ENCODE results near the gene RAB40C. TPM values are rescaled to one million over a fixed set of nuclear protein-coding genes. Genes with fewer than 3 reads are reported as not detected.

Gene RAB40C
- total RNA-seq, 4 donors from 2014 or later = 17.7 to 28.3 (median 22.1) TPM

DNA sequence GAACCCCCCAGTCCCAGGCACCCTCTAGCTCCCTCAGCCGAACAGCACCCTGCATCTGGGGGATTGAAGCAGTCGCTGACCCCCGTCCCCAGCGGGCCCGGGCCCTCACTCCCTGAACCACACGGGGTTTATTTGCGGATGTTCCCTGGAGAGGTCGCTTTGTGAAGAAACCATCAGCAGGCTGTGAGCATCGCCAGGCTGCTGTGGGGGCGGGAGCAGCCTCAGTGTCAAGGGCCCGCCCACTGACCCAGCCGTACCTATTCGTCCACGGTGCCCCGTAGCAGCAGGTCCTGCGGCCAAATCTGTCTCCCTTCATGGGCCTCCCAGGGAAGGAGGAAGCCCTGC is 6.4 kb upstream of the RAB40C start:
- H3K36me3 ChIP-seq = peaks cover 0 to 25% of the 10 kb centered on the region in 2 donors
- H3K9me3 ChIP-seq = no peaks in the 10 kb centered on the region
- TF ChIP-seq, protein P1, sequence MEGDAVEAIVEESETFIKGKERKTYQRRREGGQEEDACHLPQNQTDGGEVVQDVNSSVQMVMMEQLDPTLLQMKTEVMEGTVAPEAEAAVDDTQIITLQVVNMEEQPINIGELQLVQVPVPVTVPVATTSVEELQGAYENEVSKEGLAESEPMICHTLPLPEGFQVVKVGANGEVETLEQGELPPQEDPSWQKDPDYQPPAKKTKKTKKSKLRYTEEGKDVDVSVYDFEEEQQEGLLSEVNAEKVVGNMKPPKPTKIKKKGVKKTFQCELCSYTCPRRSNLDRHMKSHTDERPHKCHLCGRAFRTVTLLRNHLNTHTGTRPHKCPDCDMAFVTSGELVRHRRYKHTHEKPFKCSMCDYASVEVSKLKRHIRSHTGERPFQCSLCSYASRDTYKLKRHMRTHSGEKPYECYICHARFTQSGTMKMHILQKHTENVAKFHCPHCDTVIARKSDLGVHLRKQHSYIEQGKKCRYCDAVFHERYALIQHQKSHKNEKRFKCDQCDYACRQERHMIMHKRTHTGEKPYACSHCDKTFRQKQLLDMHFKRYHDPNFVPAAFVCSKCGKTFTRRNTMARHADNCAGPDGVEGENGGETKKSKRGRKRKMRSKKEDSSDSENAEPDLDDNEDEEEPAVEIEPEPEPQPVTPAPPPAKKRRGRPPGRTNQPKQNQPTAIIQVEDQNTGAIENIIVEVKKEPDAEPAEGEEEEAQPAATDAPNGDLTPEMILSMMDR (IDR thresholded peaks at IDR 0.05) = no peak
- TF ChIP-seq POLR2AphosphoS5 (IDR thresholded peaks at IDR 0.05) = no peak
- TF ChIP-seq EP300 (IDR thresholded peaks at IDR 0.05) = no peak
- TF ChIP-seq POLR2A (IDR thresholded peaks at IDR 0.05) = no peak
- no peak overlapping the region for H3K4me3 ChIP-seq
- peaks cover 11% of the 10 kb centered on the region for H3K27me3 ChIP-seq
- WGBS, 2 donors (ENCODE audit: low coverage in 1 of 2) = no CpG with 5 or more reads among the region's 16 CpGs
- ATAC-seq = no peak
- no peak overlapping the region for H3K27ac ChIP-seq
- peaks cover 0 to 36% (median 13%) of the 10 kb centered on the region in 3 donors for H3K4me1 ChIP-seq

DNA sequence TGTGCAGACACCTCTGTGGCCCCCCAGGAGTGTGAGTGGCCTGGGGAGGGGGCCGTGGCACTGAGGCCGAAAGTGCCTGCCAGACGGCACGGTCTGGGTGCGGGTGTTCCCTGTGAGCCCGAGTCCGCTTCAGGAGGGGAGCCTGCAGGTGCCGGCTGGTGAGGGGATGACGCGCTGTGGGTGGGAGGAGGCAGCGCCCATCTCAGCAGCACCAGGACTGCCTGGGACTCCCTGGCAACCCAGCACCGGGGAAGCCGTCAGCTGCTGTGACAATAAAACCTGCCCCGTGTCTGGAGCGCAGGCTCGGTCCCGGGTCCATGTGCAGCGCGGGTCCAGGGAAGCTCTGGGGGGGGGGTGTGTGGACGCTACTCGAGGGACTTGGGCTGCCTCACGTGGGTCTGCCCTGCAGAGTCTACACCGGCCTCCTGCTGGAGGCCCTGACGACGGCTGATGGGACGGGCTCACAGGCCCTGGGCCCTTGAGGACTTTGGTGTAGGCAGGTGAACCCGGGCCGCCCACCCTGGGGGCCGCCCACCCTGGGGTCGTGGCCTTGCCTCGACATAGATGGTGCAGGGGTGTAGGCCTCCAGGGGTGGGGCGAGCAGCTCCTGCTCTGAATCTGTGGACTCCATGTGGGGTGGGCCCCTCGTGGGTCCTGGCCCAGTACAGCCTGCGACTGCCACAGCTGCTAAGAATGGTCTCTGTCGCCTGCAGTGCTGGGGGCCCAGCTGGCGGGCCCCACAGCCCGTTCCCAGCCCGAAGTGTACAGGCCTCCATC is 5.9 kb upstream of the RAB40C start:
- Histone ChIP-seq H3K27me3 (peaks cover 11% of the 10 kb centered on the region), H3K4me1 (peaks cover 0 to 32% (median 13%) of the 10 kb centered on the region in 3 donors), H3K36me3 (peaks cover 0 to 25% of the 10 kb centered on the region in 2 donors), H3K9me3 (no peaks in the 10 kb centered on the region), H3K4me3 (no peak overlapping the region), H3K27ac (no peak overlapping the region)
- no peak for ATAC-seq
- WGBS, 2 donors (ENCODE audit: low coverage in 1 of 2) = 60% methylated on average over 4 of the region's 38 CpGs; no CpG with 5 or more reads in 1 of the 2 donors
- TF ChIP-seq POLR2AphosphoS5 (IDR thresholded peaks at IDR 0.05) (no peak), POLR2A (IDR thresholded peaks at IDR 0.05) (no peak), EP300 (IDR thresholded peaks at IDR 0.05) (no peak)
- TF ChIP-seq, protein P1 (IDR thresholded peaks at IDR 0.05) = no peak

DNA sequence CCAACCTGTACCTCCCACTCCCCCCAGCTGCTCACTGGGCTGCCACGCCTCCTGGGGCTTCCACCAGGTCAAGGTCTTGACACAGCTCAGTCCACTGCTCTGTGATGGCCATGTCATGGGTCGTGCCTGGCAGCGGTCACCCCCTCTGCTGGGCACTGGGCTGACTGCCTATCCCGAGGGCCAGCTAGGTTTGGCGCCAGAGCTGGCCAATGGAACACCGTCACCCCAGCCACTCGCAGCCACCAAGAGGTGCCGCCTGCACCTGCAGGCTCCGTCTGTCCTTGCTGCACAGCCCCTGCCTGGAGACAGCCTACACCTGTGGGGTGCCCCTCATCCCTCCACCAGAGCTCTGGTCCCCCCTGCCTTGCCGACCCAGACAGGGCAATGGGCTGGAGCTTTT is 4.5 kb upstream of the RAB40C start:
- peaks cover 11% of the 10 kb centered on the region for H3K27me3 ChIP-seq
- H3K4me3 ChIP-seq = no peak overlapping the region
- H3K36me3 ChIP-seq = peaks cover 0 to 24% of the 10 kb centered on the region in 2 donors
- ATAC-seq = no peak
- H3K27ac ChIP-seq = no peak overlapping the region
- no peaks in the 10 kb centered on the region for H3K9me3 ChIP-seq
- WGBS, 2 donors (ENCODE audit: low coverage in 1 of 2) = 17% methylated on average over 1 of the region's 10 CpGs; no CpG with 5 or more reads in 1 of the 2 donors
- H3K4me1 ChIP-seq = peaks cover 0 to 29% (median 13%) of the 10 kb centered on the region in 3 donors
- no peak for TF ChIP-seq POLR2AphosphoS5 (IDR thresholded peaks at IDR 0.05)
- TF ChIP-seq POLR2A (IDR thresholded peaks at IDR 0.05) = no peak
- TF ChIP-seq EP300 (IDR thresholded peaks at IDR 0.05) = no peak
- TF ChIP-seq, protein P1 (IDR thresholded peaks at IDR 0.05) = no peak

DNA sequence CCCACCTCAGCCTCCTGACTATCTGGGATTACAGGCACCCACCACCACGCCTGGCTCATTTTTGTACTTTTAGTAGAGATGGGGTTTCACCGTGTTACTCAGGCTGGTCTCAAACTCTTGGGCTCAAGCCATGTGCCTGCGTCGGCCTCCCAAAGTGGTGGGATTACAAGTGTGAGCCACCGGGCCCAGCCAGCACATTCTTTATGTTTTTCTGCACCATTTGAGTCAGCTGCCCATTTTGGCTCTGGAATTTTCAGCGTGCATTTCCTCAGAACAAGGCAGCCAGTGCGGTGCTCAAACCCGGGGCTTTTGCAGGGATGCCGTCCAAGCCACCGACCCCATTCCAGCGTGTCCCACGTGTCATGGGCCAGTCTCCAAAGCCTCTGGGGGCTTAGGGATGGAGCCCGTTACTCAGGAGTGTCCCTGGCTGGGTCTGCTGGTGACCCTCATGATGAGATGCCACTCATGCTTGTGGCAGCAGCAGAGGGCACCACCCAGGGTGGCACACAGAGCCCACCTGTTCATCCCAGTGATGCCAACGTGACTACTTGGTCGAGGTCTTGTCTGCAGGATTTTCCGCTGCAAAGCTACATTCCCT is 3.7 kb upstream of the RAB40C start:
- Histone ChIP-seq H3K27ac (no peak overlapping the region), H3K4me1 (peaks cover 0 to 37% (median 18%) of the 10 kb centered on the region in 3 donors), H3K4me3 (no peak overlapping the region), H3K36me3 (peaks cover 0 to 17% of the 10 kb centered on the region in 2 donors), H3K27me3 (peaks cover 11% of the 10 kb centered on the region), H3K9me3 (no peaks in the 10 kb centered on the region)
- ATAC-seq = no peak
- WGBS, 2 donors (ENCODE audit: low coverage in 1 of 2) = 9 to 57% methylated on average over 6 to 12 of the region's 16 CpGs
- TF ChIP-seq EP300 (IDR thresholded peaks at IDR 0.05) (no peak), POLR2A (IDR thresholded peaks at IDR 0.05) (no peak), POLR2AphosphoS5 (IDR thresholded peaks at IDR 0.05) (no peak)
- TF ChIP-seq, protein P1 (IDR thresholded peaks at IDR 0.05) = no peak
